NT2/D1 (cell line): ENCODE measurements around the gene RPTOR.

Experiments
- DNase-seq: peaks from one replicate; pipeline ENCODE4 v3.0.0-alpha.2; 2011; ENCODE audit warnings: low read depth, low spot score
- H3K27me3 ChIP-seq: 2 replicates; pipeline ENCODE4 v1.6.0; 2011; ENCODE audit warnings: mild to moderate bottlenecking; ENCODE audit not compliant: insufficient read length, insufficient read depth
- H3K36me3 ChIP-seq: 2 replicates; pipeline ENCODE4 v1.6.1; 2011; ENCODE audit warnings: mild to moderate bottlenecking, low read length, mixed read lengths; ENCODE audit not compliant: insufficient read depth, insufficient read length
- H3K4me1 ChIP-seq: 2 replicates; pipeline ENCODE4 v1.5.1; 2011; ENCODE audit not compliant: insufficient read depth, insufficient read length
- H3K4me3 ChIP-seq: 2 replicates; pipeline ENCODE4 v1.5.1; 2011; ENCODE audit warnings: low read depth; ENCODE audit not compliant: insufficient read length
- H3K9ac ChIP-seq: 2 replicates; pipeline ENCODE4 v1.6.0; 2011; ENCODE audit warnings: low read depth; ENCODE audit not compliant: insufficient read length
- H3K9me3 ChIP-seq: 2 replicates; pipeline ENCODE4 v1.5.1; 2011; ENCODE audit warnings: mild to moderate bottlenecking, low read length; ENCODE audit not compliant: insufficient read depth
- SUZ12 ChIP-seq: IDR thresholded peaks from 2 replicates; pipeline ENCODE4 v1.6.1; 2011; ENCODE audit not compliant: insufficient read length, insufficient read depth; ENCODE audit errors: extremely low read depth
- YY1 ChIP-seq: IDR thresholded peaks from 2 replicates; pipeline ENCODE4 v1.6.1; 2011; ENCODE audit not compliant: insufficient read length, insufficient read depth
- ZNF274 ChIP-seq: IDR thresholded peaks from 2 replicates; pipeline ENCODE4 v1.6.1; 2011; ENCODE audit warnings: mild to moderate bottlenecking, low read depth, low read length

The RPTOR gene

DNA sequence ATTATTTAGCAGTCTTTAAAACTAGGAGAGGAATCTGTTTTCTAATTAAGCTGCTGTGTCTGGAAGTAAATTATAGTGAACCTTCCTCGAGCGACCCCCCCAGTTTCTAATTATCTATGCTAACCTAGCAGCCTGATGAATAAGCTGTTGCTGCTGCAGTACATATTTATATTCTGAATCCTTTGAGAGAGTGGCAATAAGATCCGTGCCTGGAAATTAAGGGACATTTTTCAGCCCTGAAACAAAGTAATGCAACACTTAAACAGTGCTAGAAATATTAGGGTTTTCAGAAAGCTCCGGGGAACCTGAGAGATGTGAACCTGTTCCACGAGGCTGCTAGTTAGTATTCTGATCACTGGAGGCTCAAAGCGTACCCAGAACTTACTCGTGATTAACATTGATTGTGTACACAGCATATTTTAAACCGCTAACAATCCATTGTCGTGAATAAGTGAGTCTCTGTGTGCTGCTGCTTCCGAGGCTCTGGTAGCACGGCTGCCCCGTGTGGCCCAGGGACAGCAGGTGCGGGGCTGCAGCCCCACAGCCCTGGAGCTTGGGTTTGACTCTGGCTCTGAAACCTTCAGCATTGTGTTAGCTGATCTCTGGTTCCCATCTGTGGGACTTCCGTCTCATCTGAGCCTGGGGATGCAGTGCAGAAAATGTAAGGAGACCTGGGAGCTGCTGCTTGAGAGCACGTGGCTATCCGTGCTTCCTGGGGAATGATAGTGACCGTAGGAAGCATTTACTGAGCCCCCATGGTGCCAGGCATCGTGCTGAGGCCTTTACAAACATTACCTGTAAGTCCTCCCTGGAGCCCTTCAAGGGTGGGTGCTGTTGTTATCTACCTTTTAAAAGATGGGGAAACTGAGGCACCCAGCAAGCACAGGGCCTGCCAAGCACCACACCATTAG is 256.1 kb downstream of the RPTOR start:
- Histone ChIP-seq H3K9ac (no peak overlapping the region), H3K36me3 (peaks cover 24% of the 10 kb centered on the region), H3K9me3 (no peaks in the 10 kb centered on the region), H3K4me3 (no peak overlapping the region), H3K27me3 (no peaks in the 10 kb centered on the region), H3K4me1 (peaks cover 3% of the 10 kb centered on the region)
- no peak for DNase-seq
- no peak for TF ChIP-seq ZNF274
- TF ChIP-seq SUZ12: no peak
- no peak for TF ChIP-seq YY1

DNA sequence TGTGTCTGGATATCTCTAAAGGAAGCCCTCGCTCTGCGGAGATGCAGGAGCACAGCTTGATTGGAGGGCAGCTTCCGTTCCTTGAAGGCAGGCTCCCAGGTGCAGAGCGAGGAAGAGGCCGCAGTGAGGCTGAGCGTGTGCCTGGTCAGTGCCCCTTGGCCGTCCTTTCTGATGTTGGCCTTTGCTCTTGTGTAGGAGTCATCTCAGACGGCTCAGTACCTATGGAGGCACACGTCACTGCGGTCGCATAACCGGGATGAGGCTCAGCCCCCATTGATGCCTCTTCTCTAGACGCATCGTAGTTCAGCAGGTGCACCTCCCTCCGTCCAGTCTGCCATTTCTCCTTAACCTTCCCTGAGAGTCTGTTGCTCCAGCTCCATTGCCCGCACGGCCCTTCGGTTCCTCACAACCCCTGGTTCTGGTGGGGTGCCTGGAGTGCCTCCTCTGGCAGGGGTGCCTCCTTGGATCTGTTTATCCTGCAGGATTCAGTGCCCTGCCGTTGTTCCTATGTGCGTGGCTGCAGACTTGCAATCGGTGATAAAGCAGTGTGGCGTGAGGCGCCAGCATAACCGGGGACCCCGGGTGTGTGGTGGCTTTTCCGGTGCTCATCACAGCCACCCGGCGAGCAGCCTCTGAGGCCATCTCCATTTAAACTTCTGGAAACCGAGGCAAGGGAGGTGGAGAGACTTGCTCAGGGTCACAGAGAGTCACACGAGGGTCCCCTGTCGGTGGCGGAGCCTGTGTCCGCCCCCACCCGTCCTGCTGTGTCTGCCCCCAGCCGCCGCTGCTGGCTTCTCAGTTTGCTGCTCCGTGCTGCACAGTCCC is 258.2 kb downstream of the RPTOR start:
- DNase-seq: no peak
- Histone ChIP-seq H3K27me3 (no peaks in the 10 kb centered on the region), H3K9ac (no peak overlapping the region), H3K4me1 (peaks cover 3% of the 10 kb centered on the region), H3K9me3 (peaks cover 16% of the 10 kb centered on the region), H3K36me3 (peaks cover 19% of the 10 kb centered on the region), H3K4me3 (no peak overlapping the region)
- no peak for TF ChIP-seq ZNF274
- TF ChIP-seq SUZ12: no peak
- TF ChIP-seq YY1: no peak

DNA sequence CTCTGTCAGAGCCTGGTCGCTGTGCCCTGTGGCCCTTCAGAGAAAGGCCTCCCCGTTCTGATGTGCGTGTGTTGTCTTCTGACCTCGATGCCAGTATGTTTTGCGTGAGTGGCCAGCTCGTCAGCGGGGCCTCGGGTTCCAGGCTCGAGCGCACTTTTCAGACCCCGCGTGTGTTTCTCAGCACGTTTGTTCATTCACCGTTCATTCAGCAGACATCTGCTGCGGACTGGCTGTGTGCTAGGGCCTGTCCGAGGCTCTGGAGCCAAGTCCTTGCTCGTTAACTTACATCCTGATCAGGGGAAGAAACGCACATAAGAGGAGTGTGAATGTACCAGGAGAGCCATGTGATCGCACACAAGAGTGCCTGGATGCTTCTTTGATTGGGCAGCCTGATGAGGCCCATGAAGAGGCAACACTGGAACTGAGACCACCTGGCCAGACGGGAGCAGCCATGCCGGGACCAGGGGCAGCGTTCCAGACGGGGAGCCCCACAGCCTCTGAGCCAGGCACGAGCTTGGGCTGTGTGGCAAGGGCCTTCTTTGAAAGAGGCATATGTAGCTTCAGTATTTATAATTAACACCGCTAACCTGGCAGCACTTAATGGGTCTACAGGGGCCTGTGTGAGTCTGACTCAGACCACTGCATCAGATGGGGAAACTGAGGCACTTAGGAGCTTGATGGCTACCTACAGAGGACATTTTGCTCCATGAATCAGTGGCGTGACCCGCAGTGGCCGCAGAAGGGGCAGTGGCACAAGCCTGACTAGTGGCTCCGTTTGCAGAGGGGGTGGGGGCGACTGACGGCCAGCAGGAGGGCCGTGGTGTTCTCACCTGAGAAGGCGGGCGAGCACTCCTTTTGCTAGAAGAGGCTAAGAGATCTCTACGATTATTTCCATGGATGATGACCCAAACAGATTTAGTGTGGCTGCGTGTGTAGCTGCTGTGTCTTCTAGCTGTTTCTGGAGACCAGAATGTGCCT is 259.1 kb downstream of the RPTOR start:
- Histone ChIP-seq H3K4me1 (peaks cover 3% of the 10 kb centered on the region), H3K9me3 (peaks cover 16% of the 10 kb centered on the region), H3K4me3 (no peak overlapping the region), H3K27me3 (no peaks in the 10 kb centered on the region), H3K36me3 (peaks cover 14% of the 10 kb centered on the region), H3K9ac (no peak overlapping the region)
- no peak for DNase-seq
- no peak for TF ChIP-seq YY1
- TF ChIP-seq SUZ12: no peak
- no peak for TF ChIP-seq ZNF274

DNA sequence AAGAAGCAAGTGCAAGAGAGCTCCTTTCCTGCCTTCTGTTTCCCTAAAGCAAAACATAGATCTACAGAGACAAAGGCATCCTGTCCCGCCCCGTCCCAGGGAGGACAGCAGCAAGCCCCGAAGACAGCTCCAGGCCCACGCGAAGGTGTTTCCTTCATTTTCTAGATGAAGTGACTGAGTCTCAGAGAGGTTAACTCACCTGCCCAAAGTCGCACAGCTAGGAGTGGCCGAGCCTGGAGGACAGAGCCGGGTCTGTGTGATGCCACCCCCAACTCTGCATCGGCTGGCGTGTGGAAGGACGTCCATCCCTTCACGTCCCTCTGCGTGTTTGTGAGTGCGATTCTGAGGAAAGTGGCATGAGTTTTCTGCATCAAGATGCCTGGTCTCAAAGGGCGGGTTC is 259.8 kb downstream of the RPTOR start:
- Histone ChIP-seq H3K9me3 (peaks cover 16% of the 10 kb centered on the region), H3K4me3 (no peak overlapping the region), H3K9ac (no peak overlapping the region), H3K4me1 (peaks cover 3% of the 10 kb centered on the region), H3K36me3 (peaks cover 7% of the 10 kb centered on the region), H3K27me3 (no peaks in the 10 kb centered on the region)
- no peak for DNase-seq
- TF ChIP-seq ZNF274 (no peak), YY1 (no peak), SUZ12 (no peak)

DNA sequence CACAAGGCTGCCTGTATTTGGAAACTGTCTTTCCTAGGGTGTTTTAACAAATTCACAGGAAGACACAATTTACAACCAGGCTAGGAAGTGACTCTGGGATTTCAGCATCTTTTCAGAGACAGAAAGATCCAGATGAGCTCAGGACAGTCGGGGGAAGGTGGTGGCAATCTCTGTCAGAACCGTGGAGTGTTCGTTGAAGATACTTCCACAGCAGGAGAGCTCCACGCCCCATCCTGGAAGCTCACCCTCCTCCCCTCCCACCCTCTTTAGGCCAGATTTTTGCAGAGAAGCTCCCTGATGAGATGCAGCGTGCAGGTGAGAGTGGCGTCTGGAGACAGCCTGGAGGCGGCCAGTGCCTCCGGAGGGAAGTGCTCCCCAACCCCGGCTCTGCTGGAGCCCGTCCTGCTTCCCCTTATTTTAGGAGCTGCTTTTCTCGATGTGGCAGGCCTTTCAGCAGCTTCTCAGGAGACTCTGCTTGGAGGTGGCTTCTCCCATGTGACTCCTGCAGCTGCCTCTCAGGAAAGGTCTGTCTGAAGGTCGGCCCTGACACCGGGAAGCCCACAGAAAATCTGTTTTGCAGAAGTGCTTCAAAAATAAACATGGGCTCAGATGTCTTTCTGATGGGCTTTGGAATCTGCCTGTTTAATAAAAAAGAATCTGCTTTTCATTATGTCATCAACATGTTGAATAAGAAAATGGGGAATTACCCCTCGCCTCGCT is 260.6 kb downstream of the RPTOR start:
- TF ChIP-seq YY1: no peak
- no peak for TF ChIP-seq ZNF274
- TF ChIP-seq SUZ12: no peak
- no peak for DNase-seq
- Histone ChIP-seq H3K9me3 (peaks cover 16% of the 10 kb centered on the region), H3K27me3 (no peaks in the 10 kb centered on the region), H3K36me3 (no peaks in the 10 kb centered on the region), H3K4me3 (no peak overlapping the region), H3K9ac (no peak overlapping the region), H3K4me1 (peaks cover 3% of the 10 kb centered on the region)

DNA sequence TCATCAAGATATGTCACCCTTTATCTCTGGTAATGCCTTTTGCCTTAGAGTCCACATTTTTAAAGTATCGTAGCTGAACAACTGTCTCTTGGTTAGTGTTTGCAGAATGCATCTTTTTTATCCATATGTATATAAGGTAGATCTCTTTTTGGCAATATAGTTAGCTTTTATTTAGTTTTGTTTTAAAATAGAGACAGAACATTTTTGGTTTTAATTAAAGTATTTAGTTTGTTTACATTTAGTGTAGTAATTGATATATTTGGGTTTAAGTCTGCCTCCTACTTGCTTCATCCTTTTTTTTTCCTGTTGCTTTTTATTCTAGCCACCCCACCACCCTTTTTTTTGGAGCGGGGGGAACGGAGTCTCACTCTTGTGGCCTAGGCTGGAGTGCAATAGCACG is 262.4 kb downstream of the RPTOR start:
- Histone ChIP-seq H3K27me3 (no peaks in the 10 kb centered on the region), H3K36me3 (peaks cover 9% of the 10 kb centered on the region), H3K4me3 (no peak overlapping the region), H3K4me1 (peaks cover 3% of the 10 kb centered on the region), H3K9me3 (peaks cover 16% of the 10 kb centered on the region), H3K9ac (no peak overlapping the region)
- no peak for DNase-seq
- TF ChIP-seq YY1 (no peak), ZNF274 (no peak), SUZ12 (no peak)
